NCI-H2029 treated with DMSO at 0.1 percent for 48 hours (cell line): ENCODE data around the gene SHANK3.
"Not testable (repeated sequence)": the region's sequence is repeated elsewhere in the genome, so short reads cannot be mapped to it uniquely, and the experiment has no call there.

ENCODE experiments used
- DNase-seq: peaks from one replicate; lab custom pipeline; 2025; lab: John Stamatoyannopoulos, UW

Gene SHANK3

GRCh38 chr22:50672471-50673230 lies at the start of gene SHANK3:
SHANK3 (plus strand) TSS chr22:50672823.
- no peak for DNase-seq

- DNase-seq = no peak
Measured at GRCh38 chr22:50624347-50625130, 48.1 kb upstream of the SHANK3 start.

- DNase-seq = no peak
Measured at GRCh38 chr22:50625131-50625567, 47.5 kb upstream of the SHANK3 start.

- no peak for DNase-seq
Measured at GRCh38 chr22:50625568-50626313, 46.9 kb upstream of the SHANK3 start.

- DNase-seq = no peak
Measured at GRCh38 chr22:50626314-50626849, 46.2 kb upstream of the SHANK3 start.

- no peak for DNase-seq
Measured at GRCh38 chr22:50626850-50627641, 45.6 kb upstream of the SHANK3 start.

- DNase-seq = no peak
Measured at GRCh38 chr22:50627642-50628542, 44.7 kb upstream of the SHANK3 start, which contains the start of gene ARSA. ARSA (minus strand) TSS chr22:50628152; CDS start chr22:50627779, 373 bp downstream.

- no peak for DNase-seq
Measured at GRCh38 chr22:50628543-50629134, 44.0 kb upstream of the SHANK3 start.

GRCh38 chr22:50630376-50630775 lies 42.2 kb upstream of the SHANK3 start:
- no peak for DNase-seq

GRCh38 chr22:50633086-50633485 lies 39.5 kb upstream of the SHANK3 start:
- no peak for DNase-seq

GRCh38 chr22:50633771-50634170 lies 38.9 kb upstream of the SHANK3 start:
- DNase-seq = no peak

- no peak for DNase-seq
Measured at GRCh38 chr22:50635591-50635990, 37.0 kb upstream of the SHANK3 start.

GRCh38 chr22:50640296-50640695 lies 32.3 kb upstream of the SHANK3 start:
- not testable (repeated sequence) for DNase-seq

GRCh38 chr22:50640857-50641647 lies 31.6 kb upstream of the SHANK3 start:
- no peak for DNase-seq

- no peak for DNase-seq
Measured at GRCh38 chr22:50641696-50642607, 30.7 kb upstream of the SHANK3 start.

- DNase-seq = not testable (repeated sequence)
Measured at GRCh38 chr22:50643021-50643820, 29.4 kb upstream of the SHANK3 start.

- DNase-seq = not testable (repeated sequence)
Measured at GRCh38 chr22:50643821-50644101, 28.9 kb upstream of the SHANK3 start.
